Measurements from ENCODE around the gene CSGALNACT2.
A peak's percentile ranks its signal among the peaks of the same experiment; 100 is the strongest.
"Not testable (repeated sequence)": the region's sequence is repeated elsewhere in the genome, so short reads cannot be mapped to it uniquely, and the experiment has no call there.

Gene CSGALNACT2

DNA sequence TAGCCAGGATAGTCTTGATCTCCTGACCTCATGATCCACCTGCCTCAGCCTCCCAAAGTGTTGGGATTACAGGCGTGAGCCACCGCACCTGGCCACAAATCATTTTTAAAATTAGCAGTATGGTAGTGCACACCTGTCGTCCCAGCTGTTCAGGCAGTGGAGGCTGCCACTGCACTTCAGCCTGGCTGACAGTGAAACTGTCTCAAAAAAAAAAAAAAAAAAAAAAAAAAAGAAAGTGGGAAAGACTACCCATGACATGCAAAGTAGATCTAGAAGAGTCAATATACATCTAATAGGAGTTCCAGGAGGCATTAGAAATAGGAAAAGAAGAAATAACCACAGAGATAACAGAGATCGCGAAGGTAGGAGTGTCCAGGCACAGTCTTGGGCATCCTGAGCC, 3.2 kb downstream of the CSGALNACT2 start:
- Histone ChIP-seq H3K4me3 (ENCODE audit: low read depth in 1 of 2, low read length in 2 of 2) (no peak overlapping the region), H3K27me3 (ENCODE audit: insufficient read depth, low read length, poor library complexity) (no peaks in the 10 kb centered on the region), H4K20me1 (ENCODE audit: insufficient read depth, low read length) (peaks cover 33% of the 10 kb centered on the region; the same call in 1 of the 2 replicates), H3K36me3 (ENCODE audit: insufficient read depth, low read length) (no peaks in the 10 kb centered on the region; the same call in 1 of the 2 replicates), H3K9ac (ENCODE audit: low read depth, low read length) (no peak overlapping the region), H3K4me1 (ENCODE audit: insufficient read depth, low read length) (peaks cover 44% of the 10 kb centered on the region), H2AFZ (ENCODE audit: low read depth, low read length) (no peak overlapping the region), H3K27ac (ENCODE audit: low read length) (peak overlapping the region; percentile 49; the same call in 1 of the 2 replicates), H3K4me2 (ENCODE audit: insufficient read depth, low read length) (peak overlapping the region; percentile 33; the same call in 1 of the 2 replicates), H3K9me3 (ENCODE audit: insufficient read depth, low read length, severe bottlenecking) (no peaks in the 10 kb centered on the region), H3K79me2 (ENCODE audit: insufficient read depth, low read length) (peaks cover 92% of the 10 kb centered on the region)
- ATAC-seq (ENCODE audit: insufficient read depth, low read depth) (no peak), DNase-seq (no peak)
- TF ChIP-seq EZH2 (IDR thresholded peaks at IDR 0.05; ENCODE audit: borderline replicate concordance, low read depth, low read length, severe bottlenecking) = no peak
- TF ChIP-seq, protein P1, sequence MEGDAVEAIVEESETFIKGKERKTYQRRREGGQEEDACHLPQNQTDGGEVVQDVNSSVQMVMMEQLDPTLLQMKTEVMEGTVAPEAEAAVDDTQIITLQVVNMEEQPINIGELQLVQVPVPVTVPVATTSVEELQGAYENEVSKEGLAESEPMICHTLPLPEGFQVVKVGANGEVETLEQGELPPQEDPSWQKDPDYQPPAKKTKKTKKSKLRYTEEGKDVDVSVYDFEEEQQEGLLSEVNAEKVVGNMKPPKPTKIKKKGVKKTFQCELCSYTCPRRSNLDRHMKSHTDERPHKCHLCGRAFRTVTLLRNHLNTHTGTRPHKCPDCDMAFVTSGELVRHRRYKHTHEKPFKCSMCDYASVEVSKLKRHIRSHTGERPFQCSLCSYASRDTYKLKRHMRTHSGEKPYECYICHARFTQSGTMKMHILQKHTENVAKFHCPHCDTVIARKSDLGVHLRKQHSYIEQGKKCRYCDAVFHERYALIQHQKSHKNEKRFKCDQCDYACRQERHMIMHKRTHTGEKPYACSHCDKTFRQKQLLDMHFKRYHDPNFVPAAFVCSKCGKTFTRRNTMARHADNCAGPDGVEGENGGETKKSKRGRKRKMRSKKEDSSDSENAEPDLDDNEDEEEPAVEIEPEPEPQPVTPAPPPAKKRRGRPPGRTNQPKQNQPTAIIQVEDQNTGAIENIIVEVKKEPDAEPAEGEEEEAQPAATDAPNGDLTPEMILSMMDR (IDR thresholded peaks at IDR 0.05; ENCODE audit: borderline replicate concordance, extremely low read depth, low read length, poor library complexity, severe bottlenecking) = no peak

DNA sequence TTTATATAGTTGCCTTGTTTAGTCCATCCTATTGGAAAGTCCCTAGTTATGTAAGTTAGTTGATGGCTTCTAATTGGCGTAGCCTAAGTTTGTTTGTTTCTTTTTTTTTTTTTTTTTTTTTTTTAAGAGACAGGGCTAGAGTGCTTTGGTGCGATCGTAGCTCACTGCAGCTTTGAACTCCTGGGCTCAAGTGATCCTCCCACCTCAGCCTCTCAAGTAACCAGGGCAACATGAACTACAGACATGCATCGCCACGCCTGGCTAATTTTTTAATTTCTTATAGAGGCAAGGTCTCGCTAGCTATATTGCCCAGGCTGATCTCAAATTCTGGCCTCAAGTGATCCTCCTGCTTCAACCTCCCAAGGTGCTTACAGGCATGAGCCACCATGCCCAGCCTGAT, 7.1 kb downstream of the CSGALNACT2 start:
- H3K4me3 ChIP-seq (ENCODE audit: low read depth in 1 of 2, low read length in 2 of 2) = no peak overlapping the region
- no peak overlapping the region for H3K4me2 ChIP-seq (ENCODE audit: insufficient read depth, low read length)
- peaks cover 41% of the 10 kb centered on the region; the same call in 1 of the 2 replicates for H4K20me1 ChIP-seq (ENCODE audit: insufficient read depth, low read length)
- H3K27ac ChIP-seq (ENCODE audit: low read length) = no peak overlapping the region
- no peak for ATAC-seq (ENCODE audit: insufficient read depth, low read depth)
- H3K27me3 ChIP-seq (ENCODE audit: insufficient read depth, low read length, poor library complexity) = no peaks in the 10 kb centered on the region
- H3K79me2 ChIP-seq (ENCODE audit: insufficient read depth, low read length) = peaks cover 95% of the 10 kb centered on the region
- H3K4me1 ChIP-seq (ENCODE audit: insufficient read depth, low read length) = peaks cover 19% of the 10 kb centered on the region
- H2AFZ ChIP-seq (ENCODE audit: low read depth, low read length) = no peak overlapping the region
- H3K9ac ChIP-seq (ENCODE audit: low read depth, low read length) = no peak overlapping the region
- H3K9me3 ChIP-seq (ENCODE audit: insufficient read depth, low read length, severe bottlenecking) = peaks cover 4% of the 10 kb centered on the region
- no peak for DNase-seq
- no peaks in the 10 kb centered on the region for H3K36me3 ChIP-seq (ENCODE audit: insufficient read depth, low read length)
- TF ChIP-seq, protein P1 (IDR thresholded peaks at IDR 0.05; ENCODE audit: borderline replicate concordance, extremely low read depth, low read length, poor library complexity, severe bottlenecking) = no peak

DNA sequence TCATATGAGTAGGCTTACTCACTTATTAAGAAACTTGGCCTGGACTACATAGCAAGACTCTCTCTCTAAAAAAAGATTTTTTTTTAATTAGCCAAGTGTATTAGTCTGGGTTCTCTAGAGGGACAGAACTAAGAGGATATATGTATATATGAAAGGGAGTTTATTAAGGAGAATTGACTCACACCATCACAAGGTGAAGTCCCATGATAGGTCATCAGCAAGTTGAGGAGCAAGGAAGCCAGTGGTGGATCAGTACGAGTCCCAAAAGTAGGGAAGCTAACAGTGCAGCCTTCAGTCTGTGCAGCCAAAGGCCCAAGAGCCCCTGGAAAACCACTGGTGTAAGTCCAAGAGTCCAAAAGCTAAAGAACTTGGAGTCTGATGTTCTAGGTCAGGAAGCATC, 7.7 kb downstream of the CSGALNACT2 start:
- peaks cover 38% of the 10 kb centered on the region; the same call in 1 of the 2 replicates for H4K20me1 ChIP-seq (ENCODE audit: insufficient read depth, low read length)
- DNase-seq; H2AFZ ChIP-seq (ENCODE audit: low read depth, low read length); ATAC-seq (ENCODE audit: insufficient read depth, low read depth); H3K27me3 ChIP-seq (ENCODE audit: insufficient read depth, low read length, poor library complexity); H3K36me3 ChIP-seq (ENCODE audit: insufficient read depth, low read length); H3K4me3 ChIP-seq (ENCODE audit: low read depth in 1 of 2, low read length in 2 of 2); H3K27ac ChIP-seq (ENCODE audit: low read length); H3K4me2 ChIP-seq (ENCODE audit: insufficient read depth, low read length); H3K9me3 ChIP-seq (ENCODE audit: insufficient read depth, low read length, severe bottlenecking); H3K9ac ChIP-seq (ENCODE audit: low read depth, low read length): not testable (repeated sequence)
- H3K79me2 ChIP-seq (ENCODE audit: insufficient read depth, low read length) = peaks cover 95% of the 10 kb centered on the region
- H3K4me1 ChIP-seq (ENCODE audit: insufficient read depth, low read length) = peaks cover 13% of the 10 kb centered on the region

DNA sequence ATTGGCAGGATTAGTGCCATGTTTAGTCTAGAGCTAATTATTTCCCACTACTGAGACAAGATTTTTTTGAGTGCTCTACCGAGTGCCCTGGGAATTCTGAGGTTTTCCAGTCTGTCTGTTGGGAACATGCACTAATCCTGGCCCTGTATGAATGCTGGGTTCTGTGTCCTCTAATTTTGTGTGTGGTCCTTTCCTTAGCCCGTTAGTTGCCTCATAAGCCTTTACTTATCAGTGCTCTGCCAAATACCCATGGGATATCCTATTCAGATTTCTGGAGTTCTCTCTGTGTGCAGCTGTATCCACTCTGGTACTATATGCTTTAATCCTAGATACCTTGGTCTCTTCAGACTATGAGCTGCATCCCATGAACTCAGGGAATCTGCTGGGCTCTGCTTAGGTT, 13.1 kb downstream of the CSGALNACT2 start:
- no peak for ATAC-seq (ENCODE audit: insufficient read depth, low read depth)
- Histone ChIP-seq H3K4me3 (ENCODE audit: low read depth in 1 of 2, low read length in 2 of 2) (no peak overlapping the region), H2AFZ (ENCODE audit: low read depth, low read length) (no peak overlapping the region), H3K4me2 (ENCODE audit: insufficient read depth, low read length) (no peak overlapping the region), H4K20me1 (ENCODE audit: insufficient read depth, low read length) (peaks cover 35% of the 10 kb centered on the region), H3K9ac (ENCODE audit: low read depth, low read length) (no peak overlapping the region), H3K36me3 (ENCODE audit: insufficient read depth, low read length) (no peaks in the 10 kb centered on the region), H3K27me3 (ENCODE audit: insufficient read depth, low read length, poor library complexity) (no peaks in the 10 kb centered on the region), H3K79me2 (ENCODE audit: insufficient read depth, low read length) (peaks cover 98% of the 10 kb centered on the region), H3K4me1 (ENCODE audit: insufficient read depth, low read length) (no peaks in the 10 kb centered on the region), H3K9me3 (ENCODE audit: insufficient read depth, low read length, severe bottlenecking) (peaks cover 4% of the 10 kb centered on the region), H3K27ac (ENCODE audit: low read length) (no peak overlapping the region)
- TF ChIP-seq, protein P1 (IDR thresholded peaks at IDR 0.05; ENCODE audit: borderline replicate concordance, extremely low read depth, low read length, poor library complexity, severe bottlenecking) = no peak
- TF ChIP-seq EZH2 (IDR thresholded peaks at IDR 0.05; ENCODE audit: borderline replicate concordance, low read depth, low read length, severe bottlenecking) = no peak
- no peak for DNase-seq

Data from DND-41 (cell line).